NB4 (cell line): ENCODE data around the gene PLEK2.

ENCODE experiments used
- CTCF ChIP-seq: IDR thresholded peaks from one replicate; pipeline ENCODE4 v1.5.1; 2012; ENCODE audit warnings: low read depth, low read length
- POLR2A ChIP-seq: IDR thresholded peaks from 2 replicates; pipeline ENCODE4 v1.6.1; 2011; ENCODE audit warnings: mild to moderate bottlenecking; ENCODE audit not compliant: insufficient read length; ENCODE audit errors: extremely low read depth
- TF ChIP-seq, protein P1 (sequence below): IDR thresholded peaks from 2 replicates; pipeline ENCODE4 v1.6.1; 2011; ENCODE audit warnings: low read depth, low read length

DNA sequence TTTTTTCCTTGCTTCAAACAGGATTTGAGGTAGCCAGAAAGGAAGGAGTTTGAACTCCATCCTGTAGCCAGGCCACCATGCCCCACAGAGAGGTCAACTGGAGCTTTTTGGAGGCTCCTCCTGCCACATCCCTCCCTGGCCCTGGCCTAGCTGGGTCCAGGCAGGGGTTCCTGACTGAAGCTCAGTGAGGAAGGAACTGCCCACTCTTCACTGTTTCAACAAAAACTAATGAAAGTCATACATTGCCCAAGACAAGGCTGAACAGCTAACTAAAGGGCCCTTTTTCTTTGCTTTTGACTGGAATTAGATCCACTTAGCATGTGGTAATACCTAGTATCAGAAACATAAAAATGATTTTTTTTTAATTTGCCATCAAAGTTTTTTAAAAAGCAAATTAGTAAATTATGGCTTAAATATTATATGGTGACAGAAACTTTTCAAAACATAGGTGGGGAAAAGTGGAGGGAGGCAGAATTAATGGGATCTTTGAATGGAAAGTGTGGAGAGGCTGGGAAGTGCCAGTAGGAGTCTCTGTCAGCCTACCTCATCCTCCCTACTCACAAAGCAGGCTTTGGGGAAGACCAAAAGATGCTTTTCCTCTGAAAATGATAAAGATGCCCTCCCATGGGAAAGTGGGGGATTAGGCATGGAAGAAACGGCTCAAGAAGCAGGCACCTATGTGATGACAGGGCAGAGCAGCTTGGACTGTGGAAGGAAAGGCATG is 22.0 kb downstream of the PLEK2 start:
- TF ChIP-seq CTCF (no peak), POLR2A (no peak)
- TF ChIP-seq, protein P1, sequence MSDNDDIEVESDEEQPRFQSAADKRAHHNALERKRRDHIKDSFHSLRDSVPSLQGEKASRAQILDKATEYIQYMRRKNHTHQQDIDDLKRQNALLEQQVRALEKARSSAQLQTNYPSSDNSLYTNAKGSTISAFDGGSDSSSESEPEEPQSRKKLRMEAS = no peak
